Parathyroid adenoma (tissue), 2 donors: Measurements from ENCODE around the gene DPPA5.

Source experiments
- H2AFZ ChIP-seq: fragments of 300-600 bp; sonication (generic); one replicate; pipeline ENCODE4 v1.7.0; 2017; ENCODE audit warnings: antibody characterized with exemption, mild to moderate bottlenecking
- H3K27ac ChIP-seq: fragments of 300-600 bp; sonication (generic); one replicate; pipeline ENCODE4 v1.7.0; 2017
- H3K27me3 ChIP-seq: fragments of 300-600 bp; sonication (generic); one replicate; pipeline ENCODE4 v1.7.0; 2017; ENCODE audit warnings: low read length; ENCODE audit not compliant: control insufficient read depth, insufficient read depth
- H3K36me3 ChIP-seq: fragments of 300-600 bp; sonication (generic); one replicate; pipeline ENCODE4 v1.7.0; 2017; ENCODE audit warnings: low read length; ENCODE audit not compliant: control insufficient read depth, insufficient read depth
- H3K4me1 ChIP-seq: fragments of 300-600 bp; sonication (generic); one replicate; pipeline ENCODE4 v1.7.0; 2017; ENCODE audit warnings: control low read depth
- H3K4me2 ChIP-seq: fragments of 300-600 bp; sonication (generic); one replicate; pipeline ENCODE4 v1.7.0; 2017; ENCODE audit warnings: low read length
- H3K4me3 ChIP-seq: fragments of 300-600 bp; sonication (generic); one replicate; pipeline ENCODE4 v1.7.0; 2017; ENCODE audit warnings: low read depth, low read length
- H3K79me2 ChIP-seq: fragments of 300-600 bp; sonication (generic); one replicate; pipeline ENCODE4 v1.7.0; 2017; ENCODE audit warnings: control low read depth
- H3K9ac ChIP-seq: fragments of 300-600 bp; sonication (generic); one replicate; pipeline ENCODE4 v1.7.0; 2017; ENCODE audit warnings: mild to moderate bottlenecking
- H3K9me3 ChIP-seq: fragments of 300-600 bp; sonication (generic); one replicate; pipeline ENCODE4 v1.7.0; 2017; ENCODE audit warnings: low read length; ENCODE audit not compliant: control insufficient read depth
- TF ChIP-seq, protein P1 (sequence below): fragments of 300-600 bp; sonication (generic); IDR thresholded peaks from one replicate; pipeline ENCODE4 v1.7.0; 2017; ENCODE audit warnings: antibody characterized with exemption, mild to moderate bottlenecking
- donor health status: primary hyperparathyroidism.

DPPA5 gene

DNA sequence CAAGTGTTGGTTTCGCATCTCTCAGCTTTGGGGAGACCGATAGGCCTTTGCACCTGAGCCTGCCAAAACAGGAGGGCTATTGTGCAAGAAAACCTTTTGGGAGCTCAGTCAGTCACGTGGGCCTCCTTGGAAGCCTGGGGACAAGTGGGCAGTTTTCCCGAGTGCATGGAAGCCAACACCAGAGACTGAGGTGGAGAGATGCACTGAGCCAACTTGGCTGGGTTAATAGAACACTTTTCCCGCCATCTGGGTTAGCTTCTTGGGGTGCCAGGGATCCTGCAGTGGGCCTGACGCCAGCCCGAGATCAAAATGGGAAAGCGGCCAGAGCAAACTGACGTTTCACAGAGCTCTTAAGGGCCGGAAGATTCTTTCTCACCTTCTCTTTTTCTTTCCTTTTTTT lies 18.4 kb upstream of the DPPA5 start:
- Histone ChIP-seq H3K4me2 (no peak overlapping the region), H3K9me3 (peaks cover 4% of the 10 kb centered on the region), H3K27me3 (no peaks in the 10 kb centered on the region), H3K9ac (no peak overlapping the region), H3K4me3 (no peak overlapping the region), H3K79me2 (no peaks in the 10 kb centered on the region), H3K27ac (no peak overlapping the region), H2AFZ (no peak overlapping the region), H3K4me1 (no peaks in the 10 kb centered on the region), H3K36me3 (no peaks in the 10 kb centered on the region)
- TF ChIP-seq, protein P1, sequence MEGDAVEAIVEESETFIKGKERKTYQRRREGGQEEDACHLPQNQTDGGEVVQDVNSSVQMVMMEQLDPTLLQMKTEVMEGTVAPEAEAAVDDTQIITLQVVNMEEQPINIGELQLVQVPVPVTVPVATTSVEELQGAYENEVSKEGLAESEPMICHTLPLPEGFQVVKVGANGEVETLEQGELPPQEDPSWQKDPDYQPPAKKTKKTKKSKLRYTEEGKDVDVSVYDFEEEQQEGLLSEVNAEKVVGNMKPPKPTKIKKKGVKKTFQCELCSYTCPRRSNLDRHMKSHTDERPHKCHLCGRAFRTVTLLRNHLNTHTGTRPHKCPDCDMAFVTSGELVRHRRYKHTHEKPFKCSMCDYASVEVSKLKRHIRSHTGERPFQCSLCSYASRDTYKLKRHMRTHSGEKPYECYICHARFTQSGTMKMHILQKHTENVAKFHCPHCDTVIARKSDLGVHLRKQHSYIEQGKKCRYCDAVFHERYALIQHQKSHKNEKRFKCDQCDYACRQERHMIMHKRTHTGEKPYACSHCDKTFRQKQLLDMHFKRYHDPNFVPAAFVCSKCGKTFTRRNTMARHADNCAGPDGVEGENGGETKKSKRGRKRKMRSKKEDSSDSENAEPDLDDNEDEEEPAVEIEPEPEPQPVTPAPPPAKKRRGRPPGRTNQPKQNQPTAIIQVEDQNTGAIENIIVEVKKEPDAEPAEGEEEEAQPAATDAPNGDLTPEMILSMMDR: no peak

DNA sequence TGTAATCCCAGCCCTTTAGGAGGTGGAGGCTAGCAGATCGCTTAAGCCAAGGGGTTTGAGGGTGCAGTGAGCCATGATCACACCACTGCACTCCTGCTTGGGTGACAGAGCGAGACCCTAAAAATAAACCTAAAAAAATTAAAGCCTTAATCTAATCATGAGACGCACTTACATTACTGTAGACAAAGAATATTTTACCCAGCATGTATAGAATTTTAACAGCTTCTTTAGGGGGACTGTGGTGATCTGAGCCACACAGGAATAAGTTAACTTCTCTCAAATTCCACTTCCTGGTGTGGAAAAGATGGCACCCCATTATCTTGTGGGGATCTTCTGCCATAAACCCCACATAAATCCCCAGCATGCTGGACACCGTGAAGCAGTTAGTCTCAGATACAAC lies 17.9 kb upstream of the DPPA5 start:
- TF ChIP-seq, protein P1: no peak
- H3K9ac ChIP-seq: no peak overlapping the region

DNA sequence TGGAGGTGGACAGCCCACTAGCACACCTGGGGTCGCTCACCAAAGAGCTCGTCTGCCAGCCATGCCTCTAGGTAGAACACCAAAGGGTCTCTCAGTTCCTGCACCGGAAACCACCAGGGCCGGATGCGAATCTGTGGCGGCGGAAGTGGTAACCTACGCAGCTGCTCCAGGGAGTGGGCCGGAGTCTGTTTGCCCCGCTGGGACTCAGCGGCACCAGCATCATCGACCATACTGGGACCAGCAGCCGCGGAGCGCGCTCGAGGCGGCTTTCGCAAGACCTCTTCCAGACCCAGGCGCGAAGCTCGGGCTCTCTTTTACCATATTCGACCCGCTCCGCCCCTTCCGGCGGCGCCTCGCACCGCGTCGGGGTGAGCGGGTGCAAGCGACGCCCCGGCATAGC lies 15.5 kb upstream of the DPPA5 start, which contains the start of gene OOEP:
Gene OOEP, minus strand, starts transcription at position 335 of the 400 bp plus-strand sequence. Its CDS starts 105 bp downstream, at position 230.
- Histone ChIP-seq H3K4me3 (no peak within 1 kb of the TSS), H3K9ac (no peak within 1 kb of the TSS), H3K27ac (no peak within 1 kb of the TSS), H3K4me2 (no peak within 1 kb of the TSS), H3K4me1 (no peaks in the 10 kb centered on the region), H2AFZ (no peak within 1 kb of the TSS), H3K79me2 (no peaks in the 10 kb centered on the region), H3K27me3 (no peaks in the 10 kb centered on the region), H3K36me3 (no peaks in the 10 kb centered on the region), H3K9me3 (peaks cover 4% of the 10 kb centered on the region)
- TF ChIP-seq, protein P1: no peak

More for the DNA sequence above, 17.9 kb upstream of the DPPA5 start:
- H3K4me3 ChIP-seq: no peak overlapping the region
- peaks cover 4% of the 10 kb centered on the region for H3K9me3 ChIP-seq
- no peaks in the 10 kb centered on the region for H3K27me3 ChIP-seq
- H3K4me2 ChIP-seq: no peak overlapping the region
- H3K27ac ChIP-seq: no peak overlapping the region
- H3K36me3 ChIP-seq: no peaks in the 10 kb centered on the region
- H3K4me1 ChIP-seq: no peaks in the 10 kb centered on the region
- H2AFZ ChIP-seq: no peak overlapping the region
- no peaks in the 10 kb centered on the region for H3K79me2 ChIP-seq

DNA sequence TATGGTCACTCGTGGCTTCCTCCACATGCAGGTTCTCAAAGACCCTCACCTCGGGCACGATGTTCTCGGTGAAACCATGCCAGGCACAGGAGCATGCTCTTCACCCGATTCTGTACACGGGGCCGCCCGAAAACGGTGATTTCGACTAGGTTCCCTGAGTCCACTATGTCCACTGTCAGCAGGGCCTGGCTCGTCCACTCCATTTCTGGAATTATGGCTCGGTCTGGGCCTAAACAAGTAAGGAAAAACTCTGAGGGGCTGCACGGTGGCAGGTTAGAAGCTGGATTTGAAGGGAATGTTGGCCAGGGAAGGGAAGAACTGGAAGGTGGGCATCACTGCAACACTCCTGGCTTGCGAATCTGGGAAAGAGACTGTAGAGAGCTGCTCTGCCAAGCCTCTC lies 15.1 kb upstream of the DPPA5 start:
- no peaks in the 10 kb centered on the region for H3K4me1 ChIP-seq
- no peak overlapping the region for H3K27ac ChIP-seq
- no peak overlapping the region for H3K4me3 ChIP-seq
- H3K36me3 ChIP-seq: no peaks in the 10 kb centered on the region
- no peaks in the 10 kb centered on the region for H3K79me2 ChIP-seq
- H3K4me2 ChIP-seq: no peak overlapping the region
- H2AFZ ChIP-seq: no peak overlapping the region
- H3K9ac ChIP-seq: no peak overlapping the region
- H3K9me3 ChIP-seq: peaks cover 4% of the 10 kb centered on the region
- TF ChIP-seq, protein P1: no peak
- H3K27me3 ChIP-seq: no peaks in the 10 kb centered on the region

DNA sequence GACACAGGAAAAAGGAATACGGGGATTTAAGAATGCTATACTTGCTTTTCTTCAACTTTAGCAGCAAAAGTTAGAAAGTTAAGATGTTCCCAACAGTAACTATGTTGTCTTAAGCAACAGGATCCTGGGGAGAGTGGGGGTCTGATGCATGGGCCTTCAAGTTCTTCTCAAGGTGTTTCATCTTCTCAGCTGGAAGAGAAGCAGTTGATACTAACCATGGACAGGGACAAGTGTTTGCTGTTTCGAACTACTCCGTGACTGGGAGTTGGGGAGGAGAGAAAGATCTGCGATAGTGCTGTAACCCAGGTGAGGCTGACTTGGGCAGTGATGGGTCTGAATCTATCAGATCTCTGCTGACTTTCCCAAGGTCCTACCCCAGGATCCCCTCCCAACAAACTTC lies 14.6 kb upstream of the DPPA5 start:
- Histone ChIP-seq H3K4me2 (no peak overlapping the region), H3K9me3 (peaks cover 4% of the 10 kb centered on the region), H3K36me3 (no peaks in the 10 kb centered on the region), H3K9ac (no peak overlapping the region), H3K79me2 (no peaks in the 10 kb centered on the region), H3K4me1 (no peaks in the 10 kb centered on the region), H3K27me3 (no peaks in the 10 kb centered on the region), H2AFZ (no peak overlapping the region), H3K27ac (no peak overlapping the region), H3K4me3 (no peak overlapping the region)
- TF ChIP-seq, protein P1: no peak
